Progenitor cell of endocrine pancreas (in vitro differentiated cells): ENCODE measurements around the gene ADAD2. TPM values are rescaled to one million over a fixed set of nuclear protein-coding genes. Genes with fewer than 3 reads are reported as not detected.

Source experiments
- DNase-seq: peaks from one replicate; pipeline ENCODE4 v3.0.0; 2021; ENCODE audit warnings: low spot score; ENCODE audit not compliant: unreplicated experiment
- H3K27ac Mint-ChIP-seq: 2 replicates; pipeline ENCODE4 v1.8.0; 2021; ENCODE audit warnings: mild to moderate bottlenecking, moderate library complexity, mixed read lengths
- H3K27me3 Mint-ChIP-seq: 2 replicates; pipeline ENCODE4 v1.8.0; 2021; ENCODE audit warnings: mixed read lengths
- H3K36me3 Mint-ChIP-seq: 2 replicates; pipeline ENCODE4 v1.8.0; 2022; ENCODE audit warnings: mixed read lengths; ENCODE audit not compliant: insufficient read depth
- H3K4me1 Mint-ChIP-seq: 2 replicates; pipeline ENCODE4 v1.8.0; 2021; ENCODE audit warnings: low read depth, mixed read lengths
- H3K4me3 Mint-ChIP-seq: 2 replicates; pipeline ENCODE4 v1.8.0; 2021; ENCODE audit warnings: low read depth, mild to moderate bottlenecking, moderate library complexity, mixed read lengths
- H3K9me3 Mint-ChIP-seq: 2 replicates; pipeline ENCODE4 v1.8.0; 2021; ENCODE audit warnings: low read depth, mixed read lengths
- CTCF ChIP-seq: fragments of 200-600 bp; sonication (generic); IDR thresholded peaks from one replicate; pipeline ENCODE4 v1.5.0; 2021; ENCODE audit warnings: antibody characterized with exemption, mild to moderate bottlenecking; ENCODE audit not compliant: unreplicated experiment
- total RNA-seq: library from RNA; stranded (reverse); gene quantifications from 2 replicates; pipeline ENCODE4 v1.2.1, GENCODE V29; 2021

ADAD2 gene
- total RNA-seq, 1 donor from 2014 or later: not detected

DNA sequence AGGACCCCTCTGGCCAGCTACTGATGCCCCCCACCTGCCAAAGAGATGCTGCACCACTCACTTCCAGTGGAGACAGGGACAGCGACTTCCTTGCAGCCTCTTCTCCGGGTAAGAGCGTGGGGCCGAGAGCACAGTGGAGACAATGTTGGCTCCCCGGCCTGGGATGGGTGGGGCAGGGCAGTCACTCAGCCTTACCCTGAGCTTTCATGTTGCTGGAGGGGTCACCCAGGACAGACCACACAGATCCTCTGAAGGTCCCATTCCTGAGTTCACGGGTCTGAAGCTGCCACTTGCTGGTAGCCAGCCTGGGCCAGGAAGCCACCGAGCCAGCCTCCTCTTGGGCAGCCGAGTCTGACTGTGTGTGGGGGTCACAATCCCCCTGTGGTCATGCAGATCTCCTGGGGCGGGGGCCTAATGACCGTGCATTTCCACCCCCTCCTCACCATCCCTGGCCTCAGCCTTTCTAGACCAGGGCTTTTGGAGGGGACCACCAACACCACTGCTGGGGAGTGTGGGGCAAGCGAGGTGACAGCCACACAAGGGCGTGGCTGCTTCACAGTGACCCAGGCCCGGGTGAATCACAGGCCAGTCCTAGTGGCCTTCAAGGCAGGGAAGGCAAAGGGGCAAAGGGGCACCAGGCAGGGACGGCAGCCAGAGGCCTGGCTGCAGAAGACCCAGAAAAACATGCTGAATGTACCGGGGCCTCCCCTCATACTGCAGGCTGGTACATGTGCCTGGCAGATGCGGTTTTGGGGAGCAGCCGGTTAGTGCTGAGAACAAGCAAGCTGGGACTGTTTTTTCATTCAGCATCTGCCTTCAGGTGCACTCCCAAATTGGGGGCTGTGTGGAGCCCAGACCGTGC, 14.5 kb upstream of the ADAD2 start:
- H3K36me3 Mint-ChIP-seq: peaks cover 1% of the 10 kb centered on the region
- H3K4me1 Mint-ChIP-seq: peaks cover 4% of the 10 kb centered on the region
- H3K4me3 Mint-ChIP-seq: no peak overlapping the region
- H3K27ac Mint-ChIP-seq: peak overlapping the region; percentile 24
- TF ChIP-seq CTCF: no peak
- no peak for DNase-seq
- H3K27me3 Mint-ChIP-seq: no peaks in the 10 kb centered on the region
- H3K9me3 Mint-ChIP-seq: no peaks in the 10 kb centered on the region

GRCh38 chr16:84177741-84178073, 13.2 kb upstream of the ADAD2 start:
- no peaks in the 10 kb centered on the region for H3K27me3 Mint-ChIP-seq
- H3K36me3 Mint-ChIP-seq: peaks cover 2% of the 10 kb centered on the region
- peaks cover 4% of the 10 kb centered on the region for H3K4me1 Mint-ChIP-seq
- H3K27ac Mint-ChIP-seq: peak overlapping the region; percentile 80
- no peak overlapping the region for H3K4me3 Mint-ChIP-seq
- TF ChIP-seq CTCF: no peak
- no peak for DNase-seq
- no peaks in the 10 kb centered on the region for H3K9me3 Mint-ChIP-seq

DNA sequence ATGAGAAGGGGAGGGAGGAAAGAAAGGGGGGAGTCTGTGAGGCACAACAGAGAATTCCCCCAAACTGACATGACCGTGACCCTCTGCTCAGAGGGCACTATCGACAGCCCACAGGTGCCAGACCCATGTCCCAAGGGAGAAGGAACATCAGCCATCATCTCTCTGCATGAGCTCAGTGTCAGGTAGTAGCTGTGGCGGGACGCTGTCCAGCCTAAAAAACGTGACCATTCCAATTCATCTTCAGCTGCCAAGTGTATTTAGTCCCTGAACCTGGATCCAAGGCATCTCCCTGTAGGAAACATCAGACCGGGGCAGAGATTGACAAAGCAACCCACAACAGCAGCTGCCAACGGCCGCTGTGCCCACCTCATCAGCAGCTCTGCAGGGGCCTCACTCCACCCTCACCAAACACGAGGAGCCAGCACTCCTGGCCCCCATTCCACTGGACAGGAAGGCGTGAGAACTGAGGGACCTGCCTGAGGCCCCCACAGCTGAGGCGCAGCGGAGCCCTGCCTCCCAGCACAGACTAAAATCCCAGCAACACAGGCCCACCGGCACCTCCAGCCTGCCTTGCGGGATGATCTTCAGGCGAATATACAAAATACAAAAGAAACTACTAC, 12.7 kb upstream of the ADAD2 start:
- H3K27ac Mint-ChIP-seq: peak overlapping the region; percentile 80
- no peak for TF ChIP-seq CTCF
- DNase-seq: no peak
- H3K4me1 Mint-ChIP-seq: peaks cover 4% of the 10 kb centered on the region
- no peak overlapping the region for H3K4me3 Mint-ChIP-seq
- H3K27me3 Mint-ChIP-seq: no peaks in the 10 kb centered on the region
- H3K9me3 Mint-ChIP-seq: no peaks in the 10 kb centered on the region
- peaks cover 4% of the 10 kb centered on the region for H3K36me3 Mint-ChIP-seq

- no peak for DNase-seq
- H3K9me3 Mint-ChIP-seq: no peaks in the 10 kb centered on the region
- H3K27me3 Mint-ChIP-seq: no peaks in the 10 kb centered on the region
- H3K4me3 Mint-ChIP-seq: no peak overlapping the region
- H3K4me1 Mint-ChIP-seq: peaks cover 4% of the 10 kb centered on the region
- peaks cover 6% of the 10 kb centered on the region for H3K36me3 Mint-ChIP-seq
- no peak for TF ChIP-seq CTCF
- H3K27ac Mint-ChIP-seq: no peak overlapping the region
Measured at GRCh38 chr16:84178892-84179611, 11.9 kb upstream of the ADAD2 start.

DNA sequence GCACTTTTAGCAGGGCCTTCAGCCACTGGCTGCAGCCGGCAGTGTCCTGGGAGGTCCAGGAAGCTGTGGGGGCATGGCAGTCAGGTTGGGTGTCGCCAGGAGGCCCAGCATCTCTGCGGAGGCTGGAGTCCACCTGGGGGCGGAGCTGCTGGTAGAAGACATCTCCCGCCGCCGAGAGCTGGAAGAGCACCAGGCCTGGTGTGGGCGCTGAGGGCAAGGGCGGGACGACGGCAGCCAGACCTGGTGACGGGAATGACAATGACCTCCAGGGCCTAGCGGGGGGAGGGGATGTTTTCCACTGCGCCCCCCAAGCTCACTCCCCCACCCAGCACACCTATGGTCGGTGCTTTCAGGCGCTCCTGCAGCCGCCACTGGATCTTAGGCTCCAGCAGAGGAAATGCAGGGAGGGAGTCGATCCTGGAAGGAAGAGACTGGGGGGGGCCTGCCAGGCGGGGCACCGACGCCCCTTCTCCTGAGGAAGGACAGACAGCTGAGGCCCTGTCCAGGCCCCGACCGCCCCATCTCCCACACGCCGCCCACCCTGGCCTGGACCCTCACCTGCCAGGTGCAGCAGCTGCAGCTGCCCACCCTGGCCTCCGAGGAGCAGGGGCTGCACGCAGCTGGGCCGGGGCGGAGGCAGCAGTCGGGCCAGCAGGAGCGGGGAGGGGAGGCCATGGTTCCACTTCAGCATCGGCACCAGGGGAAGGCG, 11.2 kb upstream of the ADAD2 start:
- H3K4me3 Mint-ChIP-seq: no peak overlapping the region
- peaks cover 4% of the 10 kb centered on the region for H3K4me1 Mint-ChIP-seq
- no peaks in the 10 kb centered on the region for H3K9me3 Mint-ChIP-seq
- no peak for TF ChIP-seq CTCF
- H3K36me3 Mint-ChIP-seq: peaks cover 11% of the 10 kb centered on the region
- DNase-seq: no peak
- H3K27ac Mint-ChIP-seq: no peak overlapping the region
- no peaks in the 10 kb centered on the region for H3K27me3 Mint-ChIP-seq
